Glomerular endothelial cell (primary cell): Measurements from ENCODE around the gene FARSB. TPM values are rescaled to one million over a fixed set of nuclear protein-coding genes. Genes with fewer than 3 reads are reported as not detected.

Source experiments
- DNase-seq: peaks from one replicate; pipeline ENCODE4 v3.0.0-alpha.2; 2011; ENCODE audit warnings: low read depth, low spot score; ENCODE audit errors: extremely low read depth
- total RNA-seq: library from RNA; depleted of rRNA; stranded (reverse); fragments of >200 nt; gene quantifications from 2 replicates; pipeline ENCODE4 v1.2.3, GENCODE V29; 2015

FARSB gene
- total RNA-seq, 1 donor from 2014 or later = 15.3 TPM

DNA sequence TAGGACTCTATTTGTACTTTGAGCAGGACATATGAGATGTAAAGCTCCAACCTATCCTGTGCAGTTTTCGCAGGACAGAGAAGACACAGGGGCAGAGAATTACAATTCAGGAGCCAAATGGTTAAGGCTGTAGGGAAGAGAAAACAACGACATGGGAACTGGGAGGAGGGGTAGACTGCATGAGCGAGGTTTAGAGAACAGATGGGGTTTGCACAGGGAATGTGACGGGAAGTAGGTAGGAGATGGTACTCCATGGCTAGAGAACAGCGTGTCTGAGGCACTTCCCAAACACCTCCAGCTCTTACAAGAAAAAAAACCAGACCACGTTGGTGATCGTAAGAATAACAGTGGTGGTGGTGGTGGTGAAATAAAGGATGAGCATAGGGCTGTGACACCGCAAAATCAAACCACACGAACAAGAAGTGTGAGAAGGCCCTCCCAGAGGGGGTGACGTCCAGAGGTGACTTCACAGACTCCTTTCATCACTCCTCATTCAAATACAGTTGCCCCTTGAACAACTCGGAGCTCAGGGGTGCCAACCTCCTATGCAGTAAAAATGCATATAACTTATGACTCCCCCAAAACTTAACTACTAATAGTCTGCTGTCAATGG is 92.7 kb downstream of the FARSB start:
- no peak for DNase-seq

GRCh38 chr2:222561817-222562645 is 93.9 kb downstream of the FARSB start:
- DNase-seq = peak; percentile 61

DNA sequence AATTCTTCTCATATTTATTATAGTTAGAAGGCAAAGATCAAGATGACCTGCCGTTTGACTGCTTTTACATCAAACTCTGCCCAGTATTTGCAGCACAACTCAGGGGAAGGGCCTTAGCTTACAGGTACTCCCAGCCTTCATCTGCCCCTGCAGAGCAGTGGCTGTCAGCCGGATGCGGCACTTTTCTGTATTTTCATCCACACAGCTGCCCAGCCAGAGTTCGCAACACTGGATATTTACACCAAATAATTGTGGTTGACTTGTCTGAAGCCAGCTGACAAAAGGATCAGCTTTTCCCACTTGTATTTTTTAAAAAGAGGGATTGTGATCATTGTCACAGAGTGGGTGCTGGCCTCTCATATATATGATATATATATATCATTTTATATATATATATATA is 94.7 kb downstream of the FARSB start:
- DNase-seq = no peak

GRCh38 chr2:222554517-222554916 is 101.4 kb downstream of the FARSB start:
- no peak for DNase-seq

- no peak for DNase-seq
Measured at GRCh38 chr2:222548992-222549391, 106.9 kb downstream of the FARSB start.

- no peak for DNase-seq
Measured at GRCh38 chr2:222547083-222547482, 108.8 kb downstream of the FARSB start.

GRCh38 chr2:222545823-222546795 is 109.8 kb downstream of the FARSB start:
- DNase-seq = no peak

GRCh38 chr2:222544661-222545060 is 111.2 kb downstream of the FARSB start:
- no peak for DNase-seq

DNA sequence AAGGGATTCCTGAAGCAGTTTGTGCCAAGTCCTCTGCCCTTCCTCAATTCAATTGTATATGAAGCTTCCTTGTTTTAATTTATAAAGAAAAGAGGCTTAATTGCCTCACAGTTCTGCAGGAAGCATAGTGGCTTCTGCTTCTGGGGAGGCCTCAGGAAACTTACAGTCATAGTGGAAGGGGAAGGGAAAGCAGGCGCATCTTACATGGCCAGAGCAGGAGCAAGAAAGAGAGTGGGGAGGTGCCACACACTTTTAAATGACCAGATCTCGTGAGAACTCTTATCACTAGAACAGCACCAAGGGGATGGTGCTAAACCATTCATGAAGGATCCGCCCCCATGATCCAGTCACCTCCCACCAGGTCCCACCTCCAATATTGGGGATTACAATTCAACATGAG is 117.4 kb downstream of the FARSB start:
- DNase-seq = no peak

DNA sequence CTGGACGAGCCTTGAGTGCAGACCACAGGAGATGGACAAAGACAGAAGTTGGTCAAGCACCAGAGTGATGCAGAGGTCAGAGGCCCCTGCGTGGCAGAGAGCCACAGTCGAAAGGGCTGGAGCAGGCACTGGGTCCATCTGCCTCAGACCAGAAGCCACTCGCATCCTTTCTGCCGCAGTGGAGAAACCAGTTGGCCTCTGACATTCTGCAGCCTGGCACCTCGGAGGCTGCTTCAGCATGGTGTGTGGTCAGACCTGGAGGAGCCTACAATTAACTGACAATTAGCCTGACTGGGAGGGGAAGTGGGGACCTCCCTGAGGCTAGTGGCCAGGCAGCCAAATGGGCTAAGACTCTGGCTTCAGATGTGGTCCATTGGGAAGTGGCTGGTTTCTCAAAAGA is 120.4 kb downstream of the FARSB start:
- DNase-seq = no peak

DNA sequence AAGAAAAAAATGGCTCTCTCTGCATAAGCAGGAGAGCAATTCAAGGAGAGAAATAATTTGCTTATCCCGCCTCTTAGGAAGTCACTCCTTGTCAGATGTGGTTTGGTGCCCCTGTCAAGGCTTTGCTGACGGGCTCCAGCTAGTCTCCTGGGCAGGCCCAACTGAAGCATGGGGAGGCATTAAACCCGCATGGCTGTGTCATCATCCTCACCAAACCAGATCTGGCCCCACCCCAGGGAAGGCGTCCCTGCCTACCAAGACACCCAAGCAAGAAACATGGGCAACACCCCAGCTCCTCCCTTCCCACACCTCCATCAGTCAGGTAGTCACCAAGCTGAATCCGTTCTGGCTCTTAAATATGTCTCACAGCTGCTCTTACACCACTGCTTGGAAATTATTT is 123.6 kb downstream of the FARSB start:
- no peak for DNase-seq

DNA sequence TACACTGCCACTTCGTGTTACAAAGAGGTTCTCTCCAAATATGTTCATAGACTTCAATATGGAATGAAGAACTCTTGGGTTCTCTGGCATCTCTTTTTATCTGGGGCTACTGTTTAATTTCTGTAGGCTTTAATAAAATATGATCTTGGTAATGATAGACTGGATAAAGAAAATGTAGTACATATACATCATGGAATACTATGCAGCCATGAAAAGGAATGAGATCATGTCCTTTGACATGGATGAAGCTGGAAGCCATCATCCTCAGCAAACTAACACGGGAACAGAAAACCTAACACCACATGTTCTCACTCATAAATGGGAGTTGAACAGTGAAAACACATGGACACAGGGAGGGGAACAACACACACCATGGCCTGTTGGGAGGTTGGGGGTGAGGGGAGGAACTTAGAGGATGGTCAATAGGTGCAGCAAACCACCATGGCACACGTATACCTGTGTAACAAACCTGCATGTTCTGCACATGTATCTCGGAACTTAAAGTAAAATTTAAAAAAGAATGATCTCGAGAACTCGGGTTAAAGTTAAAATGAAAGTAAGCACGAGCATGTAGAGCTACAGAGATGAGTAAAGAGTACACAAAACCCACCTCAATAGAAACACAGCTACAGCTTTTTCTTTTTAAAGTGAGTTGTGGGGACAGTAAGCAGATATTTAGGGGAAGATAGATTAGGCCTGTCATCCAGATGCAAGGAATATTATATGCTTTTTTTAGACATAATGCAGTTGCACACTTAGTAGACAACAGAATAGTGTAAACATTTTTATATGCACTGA is 129.2 kb downstream of the FARSB start:
- no peak for DNase-seq

GRCh38 chr2:222525811-222526210 is 130.1 kb downstream of the FARSB start:
- no peak for DNase-seq

DNA sequence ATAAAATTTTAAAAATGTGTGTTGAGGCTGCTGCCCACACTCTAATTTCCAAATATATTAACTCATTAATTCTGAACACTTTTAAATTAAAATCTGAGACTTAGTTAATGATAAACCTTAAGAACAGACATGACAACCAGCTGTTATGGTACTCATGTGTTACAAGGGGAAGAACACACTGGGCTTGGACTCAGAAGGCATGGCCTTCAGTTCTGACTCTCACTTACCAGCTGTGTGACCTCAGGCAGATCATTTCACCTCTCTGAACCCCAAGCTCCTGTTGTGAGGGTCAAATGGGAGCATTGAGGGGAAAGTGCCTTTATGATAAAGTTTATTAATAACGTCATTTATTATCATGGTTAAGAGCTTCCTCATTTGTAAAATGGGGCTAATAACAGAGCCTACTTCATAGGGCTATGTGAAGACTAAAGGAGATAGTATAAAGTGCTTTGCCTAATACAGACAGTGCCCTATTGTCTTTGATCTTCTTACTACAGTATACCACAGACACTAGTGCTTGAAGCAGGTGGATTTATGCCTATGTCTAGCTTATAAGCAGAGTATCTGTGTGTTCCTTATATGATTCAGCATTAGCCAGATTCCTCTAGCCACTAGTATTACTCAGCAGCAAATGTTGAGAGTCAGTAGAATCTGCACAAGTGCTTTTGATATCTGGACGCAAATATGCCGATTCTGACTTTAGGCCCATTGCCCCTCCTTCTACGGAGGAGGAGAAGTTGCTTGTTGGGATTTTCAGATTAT is 131.9 kb downstream of the FARSB start:
- no peak for DNase-seq

DNA sequence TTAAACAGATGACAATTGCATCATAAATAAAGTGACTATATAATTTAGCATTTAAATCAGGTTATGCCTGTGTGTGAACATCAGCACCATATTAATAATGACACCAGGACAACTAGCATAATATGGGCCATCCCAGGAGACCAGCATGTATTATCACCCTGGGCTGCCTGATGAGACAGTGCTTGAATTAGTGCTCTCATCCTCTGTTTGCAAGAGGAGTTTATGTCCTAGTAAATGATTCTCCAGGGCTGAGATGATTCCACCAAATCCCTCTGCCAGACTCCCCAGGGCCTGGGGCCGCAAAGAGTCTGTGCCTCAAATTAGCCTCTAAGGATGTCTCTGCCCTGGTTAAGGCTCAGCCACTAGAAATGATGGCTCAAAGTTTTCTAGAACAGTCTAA is 133.8 kb downstream of the FARSB start:
- no peak for DNase-seq

GRCh38 chr2:222521099-222521498 is 134.8 kb downstream of the FARSB start:
- no peak for DNase-seq
